ENCODE data around the gene KISS1R.
"Not testable (repeated sequence)": the region's sequence is repeated elsewhere in the genome, so short reads cannot be mapped to it uniquely, and the experiment has no call there.

KISS1R gene

GRCh38 chr19:917323-918151, at the start of gene KISS1R:
KISS1R (plus strand) TSS chr19:917333; CDS start chr19:917503, 170 bp downstream.
- DNase-seq (ENCODE audit: low spot score) = peak; percentile 94

DNA sequence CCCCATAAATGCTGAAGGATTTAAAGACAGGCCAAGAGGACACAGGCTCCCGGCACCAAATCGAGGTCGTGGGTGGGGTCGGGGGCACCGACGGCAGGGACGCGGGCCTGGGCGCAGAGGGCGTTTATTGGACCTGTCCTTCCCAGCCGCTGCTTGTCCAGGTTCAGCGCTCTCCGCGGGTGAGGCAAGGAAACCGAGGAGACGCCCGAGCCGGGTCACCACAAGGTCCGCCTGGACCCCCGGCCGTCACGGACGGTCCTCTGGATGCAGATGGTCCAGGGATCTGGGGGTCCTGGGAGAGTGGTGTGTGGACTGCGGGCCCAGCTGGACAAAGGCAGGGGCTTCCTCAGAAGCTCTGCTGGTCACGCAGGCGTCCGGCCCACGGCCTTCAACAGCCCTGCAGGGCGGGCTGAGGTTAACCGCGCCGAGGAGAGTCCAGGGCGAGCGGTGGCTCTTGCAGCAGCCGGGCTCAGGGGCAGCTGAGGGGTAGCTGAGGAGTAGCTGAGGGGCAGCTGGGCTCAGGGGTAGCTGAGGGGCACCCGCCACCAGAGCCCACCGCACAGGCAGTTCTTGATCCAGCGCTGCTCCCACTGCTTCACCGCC, 49.2 kb upstream of the KISS1R start:
- DNase-seq (ENCODE audit: low spot score) = no peak

GRCh38 chr19:868458-869244, 48.5 kb upstream of the KISS1R start:
- no peak for DNase-seq (ENCODE audit: low spot score)

DNA sequence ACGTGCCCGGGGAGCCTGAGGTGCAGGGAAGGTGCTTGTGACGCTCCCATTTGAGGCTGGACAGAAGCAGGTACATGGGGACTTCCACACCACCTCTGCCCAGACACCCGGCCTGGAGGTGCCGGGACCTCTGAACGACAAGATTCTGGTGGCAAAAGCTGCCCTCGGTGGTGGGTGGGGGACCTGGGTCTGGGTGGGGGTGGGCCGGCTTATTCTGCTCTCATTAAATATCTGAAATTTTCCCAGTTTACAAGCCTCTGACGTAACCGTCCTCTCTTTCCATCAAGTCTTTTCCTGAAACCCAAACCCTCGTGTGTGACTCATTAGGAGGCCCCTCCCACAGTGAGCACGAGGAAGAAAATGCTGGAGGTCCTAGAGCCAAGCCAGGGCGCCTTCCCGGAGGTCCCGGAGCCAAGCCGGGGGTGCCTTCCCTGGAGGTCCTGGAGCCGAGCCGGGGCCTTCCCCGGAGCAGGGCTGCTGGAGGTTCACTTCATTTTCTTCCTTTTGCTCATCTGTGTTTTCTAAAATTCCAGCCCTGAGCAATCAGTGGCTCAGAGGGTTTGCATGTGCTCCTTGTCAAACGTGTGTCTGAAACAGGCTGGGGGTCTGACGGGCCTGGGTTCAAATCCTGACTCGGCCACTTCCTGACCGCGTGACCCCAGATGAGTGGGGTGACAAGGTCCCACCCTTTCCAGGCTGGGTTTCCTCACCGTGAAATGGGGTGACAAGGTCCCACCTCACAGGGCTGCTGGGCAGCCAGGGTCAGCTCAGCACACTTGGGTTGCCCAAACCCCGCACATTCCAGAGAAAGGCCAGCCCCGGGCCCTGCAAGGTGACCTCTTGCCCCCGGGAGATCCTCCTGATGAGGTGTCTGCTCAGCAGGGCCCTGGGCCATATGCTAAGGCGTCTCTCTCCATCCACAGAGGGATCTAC, 47.6 kb upstream of the KISS1R start:
- no peak for DNase-seq (ENCODE audit: low spot score)

- DNase-seq (ENCODE audit: low spot score) = no peak
Measured at GRCh38 chr19:870314-870713, 46.8 kb upstream of the KISS1R start.

DNA sequence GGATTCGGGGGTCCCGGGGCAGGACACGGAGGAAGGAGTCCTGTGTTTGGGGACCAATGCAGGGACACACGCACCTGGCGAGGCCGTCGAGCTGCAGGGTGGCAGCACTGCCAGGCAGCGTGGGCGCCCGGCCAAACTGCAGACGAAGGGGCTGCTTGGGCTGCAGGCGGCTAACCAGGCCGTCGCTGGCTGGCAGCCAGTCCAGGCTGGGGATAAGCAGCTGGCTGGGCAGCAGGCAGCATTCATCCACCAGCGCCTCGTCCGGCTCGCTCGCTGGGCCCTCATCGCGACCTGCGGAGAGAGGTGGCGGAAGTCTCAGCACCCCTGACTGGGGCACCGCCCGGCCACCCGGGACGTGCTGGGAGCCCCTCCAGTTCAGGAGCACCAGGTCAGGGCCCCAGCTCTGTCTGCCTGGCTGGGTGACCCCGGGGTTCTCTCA, 46.2 kb upstream of the KISS1R start:
- DNase-seq (ENCODE audit: low spot score) = no peak

DNA sequence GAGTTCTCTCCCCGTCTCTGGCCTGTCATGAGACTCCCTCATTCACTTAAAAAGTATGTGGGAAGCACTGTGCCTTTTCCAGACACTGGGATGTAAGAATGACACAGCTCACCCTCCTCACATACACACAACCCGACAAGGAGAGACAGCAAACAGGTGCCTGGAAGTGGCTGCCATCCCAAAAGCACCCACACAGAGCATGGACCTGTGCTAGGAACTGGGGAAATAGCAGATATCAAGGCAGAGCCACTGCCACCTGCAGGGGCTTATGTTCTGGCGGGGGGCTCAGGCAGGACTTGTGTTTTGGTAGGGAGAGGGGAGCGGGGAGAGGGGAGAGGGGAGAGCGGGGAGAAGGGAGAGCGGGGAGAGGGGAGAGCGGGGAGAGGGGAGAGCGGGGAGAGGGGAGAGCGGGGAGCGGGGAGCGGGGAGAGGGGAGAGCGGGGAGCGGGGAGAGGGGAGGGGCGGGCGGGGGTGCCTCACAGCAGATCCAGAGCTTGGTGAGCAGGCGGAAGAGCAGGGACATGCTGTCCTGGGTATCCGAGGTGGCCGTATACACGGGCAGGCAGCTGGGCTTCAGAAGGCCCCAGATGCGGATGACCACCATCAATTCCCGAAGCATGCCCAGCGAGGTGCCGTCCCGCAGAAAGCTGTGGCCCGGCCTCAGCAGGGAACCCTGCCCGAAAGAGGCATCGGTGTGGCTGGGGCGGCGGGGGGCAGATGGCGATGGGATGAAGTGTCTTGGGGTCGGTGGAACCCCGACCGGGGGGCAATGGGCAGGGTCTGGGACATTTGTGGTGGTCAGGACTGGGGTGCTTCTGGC, 45.5 kb upstream of the KISS1R start:
- no peak for DNase-seq (ENCODE audit: low spot score)

DNA sequence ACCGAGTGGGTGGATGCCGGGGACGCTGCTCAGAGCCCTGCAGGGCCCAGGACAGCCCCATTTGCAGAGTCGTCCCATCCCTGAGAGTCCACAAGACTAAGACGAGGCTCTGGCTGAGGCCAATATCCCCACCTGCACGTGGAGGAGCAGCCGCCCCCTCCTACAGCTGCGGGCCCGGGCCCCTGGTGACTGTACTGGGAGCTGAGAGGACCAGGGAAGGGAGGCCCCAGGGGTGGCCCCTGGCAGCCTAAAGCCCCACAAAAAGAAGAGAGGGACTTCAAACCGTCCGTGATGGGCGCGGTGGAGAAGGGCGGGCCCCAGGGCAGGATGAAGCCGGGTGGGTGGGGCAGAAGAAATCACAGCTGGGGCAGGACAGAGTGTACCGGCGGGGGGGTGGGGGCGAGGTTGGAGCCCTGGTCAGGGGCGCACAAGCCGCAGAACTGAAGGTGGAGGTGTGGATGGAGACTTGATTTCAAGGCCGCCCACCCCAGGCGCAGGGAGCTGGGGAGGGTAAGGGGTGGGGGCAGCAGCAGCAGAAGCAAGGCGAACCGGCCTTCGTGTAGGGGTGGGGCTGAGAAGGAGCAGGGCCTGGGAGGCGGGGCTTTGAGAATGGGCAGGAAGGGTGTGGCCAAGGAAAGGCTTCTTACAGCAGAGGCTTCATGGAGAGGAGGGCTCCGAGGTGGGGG, 44.7 kb upstream of the KISS1R start:
- no peak for DNase-seq (ENCODE audit: low spot score)

DNA sequence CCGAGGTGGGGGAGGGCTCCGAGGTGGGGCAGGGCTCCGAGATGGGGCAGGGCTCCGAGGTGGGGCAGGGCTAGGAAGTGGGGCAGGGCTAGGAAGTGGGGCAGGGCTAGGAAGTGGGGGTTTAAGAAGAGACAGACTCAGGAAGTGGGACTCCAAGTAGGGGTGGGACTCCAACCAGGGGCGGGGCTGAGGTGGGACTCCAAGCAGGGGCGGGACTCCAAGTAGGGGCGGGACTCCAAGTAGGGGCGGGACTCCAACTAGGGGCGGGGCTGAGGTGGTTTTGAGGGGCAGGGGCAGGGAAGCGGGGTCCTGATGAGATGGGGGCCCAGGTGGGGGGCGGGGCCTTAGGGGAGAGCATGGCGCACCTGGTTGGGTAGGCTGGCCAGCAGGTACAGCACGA, 44.0 kb upstream of the KISS1R start:
- no peak for DNase-seq (ENCODE audit: low spot score)

- no peak for DNase-seq (ENCODE audit: low spot score)
Measured at GRCh38 chr19:873561-874041, 43.5 kb upstream of the KISS1R start.

- no peak for DNase-seq (ENCODE audit: low spot score)
Measured at GRCh38 chr19:875265-875879, 41.8 kb upstream of the KISS1R start.

- DNase-seq (ENCODE audit: low spot score) = no peak
Measured at GRCh38 chr19:876089-876488, 41.0 kb upstream of the KISS1R start.

DNA sequence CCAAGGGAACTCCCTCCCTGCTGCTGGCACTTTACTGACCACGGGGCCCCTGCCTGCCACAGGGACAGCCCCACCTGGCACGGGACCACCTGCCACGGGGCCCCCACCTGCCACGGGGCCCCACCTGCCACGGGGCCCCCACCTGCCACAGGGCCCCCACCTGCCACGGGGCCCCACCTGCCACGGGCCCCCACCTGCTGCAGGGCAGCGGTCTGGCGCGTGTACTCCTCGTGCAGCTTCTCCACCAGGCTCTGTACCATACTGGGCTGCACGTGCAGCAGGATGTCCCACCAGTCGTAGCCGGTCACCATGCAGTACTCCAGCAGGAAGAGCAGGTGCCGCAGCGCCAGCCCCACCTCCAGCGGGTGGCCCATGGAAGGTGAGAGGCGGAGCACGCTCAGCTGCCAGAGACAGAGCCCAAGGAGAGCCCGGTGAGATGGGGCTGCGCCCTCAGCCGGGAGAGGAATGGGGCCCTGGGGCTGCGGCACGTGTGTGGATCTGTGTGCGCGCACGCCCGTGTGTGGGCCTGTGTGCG, 40.3 kb upstream of the KISS1R start:
- DNase-seq (ENCODE audit: low spot score) = no peak

GRCh38 chr19:877992-878660, 39.0 kb upstream of the KISS1R start:
- not testable (repeated sequence) for DNase-seq (ENCODE audit: low spot score)

DNA sequence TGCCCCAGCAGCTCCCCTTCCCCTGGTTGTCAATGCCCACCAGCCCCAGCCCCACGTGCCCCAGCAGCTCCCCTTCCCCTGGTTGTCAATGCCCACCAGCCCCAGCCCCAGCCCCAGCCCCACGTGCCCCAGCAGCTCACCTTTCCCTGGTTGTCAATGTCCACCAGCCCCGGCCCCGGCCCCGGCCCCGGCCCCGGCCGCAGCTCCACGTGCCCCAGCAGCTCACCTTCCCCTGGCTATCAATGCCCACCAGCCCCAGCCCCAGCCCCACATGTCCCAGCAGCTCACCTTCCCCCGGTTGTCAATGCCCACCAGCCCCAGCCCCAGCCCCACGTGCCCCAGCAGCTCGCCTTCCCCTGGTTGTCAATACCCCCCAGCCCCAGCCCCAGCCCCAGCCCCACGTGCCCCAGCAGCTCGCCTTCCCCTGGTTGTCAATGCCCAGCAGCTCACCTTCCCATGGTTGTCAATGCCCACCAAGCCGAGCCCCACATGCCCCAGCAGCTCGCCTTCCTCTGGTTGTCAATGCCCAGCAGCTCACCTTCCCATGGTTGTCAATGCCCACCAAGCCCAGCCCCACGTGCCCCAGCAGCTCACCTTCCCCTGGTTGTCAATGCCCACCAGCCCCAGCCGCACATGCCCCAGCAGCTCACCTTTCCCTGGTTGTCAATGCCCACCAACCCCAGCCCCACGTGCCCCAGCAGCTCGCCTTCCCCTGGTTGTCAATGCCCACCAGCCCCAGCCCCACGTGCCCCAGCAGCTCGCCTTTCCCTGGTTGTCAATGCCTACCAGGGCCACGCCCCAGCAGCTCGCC, 38.2 kb upstream of the KISS1R start:
- not testable (repeated sequence) for DNase-seq (ENCODE audit: low spot score)

- no peak for DNase-seq (ENCODE audit: low spot score)
Measured at GRCh38 chr19:879711-880438, 37.3 kb upstream of the KISS1R start.

- DNase-seq (ENCODE audit: low spot score) = no peak
Measured at GRCh38 chr19:881385-882071, 35.6 kb upstream of the KISS1R start.
